ENCODE data around the gene MAVS. TPM values are rescaled to one million over a fixed set of nuclear protein-coding genes. Genes with fewer than 3 reads are reported as not detected.

The MAVS gene
- total and polyA plus RNA-seq, 2 donors (not counting 3 experiments of a cell fraction or from before 2014, with no cell fraction given): 18.8 to 40.7 TPM

- no peaks in the 10 kb centered on the region for H3K9me1 ChIP-seq (replicated peaks; ENCODE audit: control insufficient read depth, extremely low read depth, insufficient read depth, low read length)
- H3K9ac ChIP-seq (replicated peaks; ENCODE audit: extremely low read depth, insufficient read depth, low read length): no peak overlapping the region
- ChIA-PET CTCF (interaction anchor here (0.9 kb wide), 1 partner anchor 9 kb away, joined by 4 read pairs; the partner anchor contains the start of gene CDC25B), POLR2A (no interaction called here)
- no peak overlapping the region for H3K27ac ChIP-seq (ENCODE audit: insufficient read depth, low read depth, low read length)
- intact Hi-C loops (cut with micrococcal nuclease) (no loop called here), dilution Hi-C loops (cut with MboI; ENCODE audit: extremely low pct_ligation_motif_present, low sequenced_read_pairs) (no loop called here)
- no peaks in the 10 kb centered on the region for H3K9me3 ChIP-seq (replicated peaks; ENCODE audit: control insufficient read depth, insufficient read depth, low read length)
- no peak overlapping the region for H3K4me2 ChIP-seq (ENCODE audit: insufficient read depth, low read length)
- H3K79me2 ChIP-seq (ENCODE audit: control insufficient read depth, insufficient read depth, low read length): peaks cover 3% of the 10 kb centered on the region
- no peak overlapping the region for H3K4me3 ChIP-seq (replicated peaks in 1 of 3; ENCODE audit: insufficient read depth in 1 of 3, low read depth in 1 of 3, low read length in 3 of 3)
- H2AFZ ChIP-seq (ENCODE audit: low read depth, low read length): no peak overlapping the region
- FAIRE-seq (no peak), DNase-seq (ENCODE audit: low read depth, low spot score) (no peak)
- H3K27me3 ChIP-seq (ENCODE audit: control insufficient read depth in 2 of 2, insufficient read depth in 2 of 2, low read length in 2 of 2): no peaks in the 10 kb centered on the region
- no peaks in the 10 kb centered on the region for H4K20me1 ChIP-seq (replicated peaks; ENCODE audit: control insufficient read depth, extremely low read depth, insufficient read depth, low read length)
- H3K36me3 ChIP-seq (ENCODE audit: control insufficient read depth in 2 of 2, extremely low read depth in 1 of 2, insufficient read depth in 2 of 2, low read length in 2 of 2): peaks cover 0 to 26% of the 10 kb centered on the region in 2 experiments
- BruUV-seq (replicated peaks): no TSS peak
- TF ChIP-seq EZH2 (IDR thresholded peaks at IDR 0.05; ENCODE audit: borderline replicate concordance, low read depth, low read length, severe bottlenecking) (no peak), POLR2AphosphoS5 (IDR thresholded peaks at IDR 0.05; ENCODE audit: insufficient read depth, low read depth, low read length) (no peak), MAX (IDR thresholded peaks at IDR 0.05; ENCODE audit: insufficient read depth, insufficient read length) (no peak), POLR2A (IDR thresholded peaks at IDR 0.05; ENCODE audit: low read depth, low read length) (no peak), CTCF (IDR thresholded peaks at IDR 0.05; ENCODE audit: extremely low read depth in 1 of 2, insufficient read depth in 1 of 2, low read depth in 1 of 2, low read length in 2 of 2) (no peak), MYC (IDR thresholded peaks at IDR 0.05; ENCODE audit: low read depth, low read length) (no peak), FOS (IDR thresholded peaks at IDR 0.05; ENCODE audit: borderline replicate concordance, insufficient read depth, low read length) (no peak), JUN (IDR thresholded peaks at IDR 0.05; ENCODE audit: borderline replicate concordance, insufficient read depth, insufficient read length, low read depth) (no peak), GATA2 (IDR thresholded peaks at IDR 0.05; ENCODE audit: insufficient read depth, insufficient read length, low read depth, low read length) (no peak)
- peaks cover 23% of the 10 kb centered on the region for H3K4me1 ChIP-seq (ENCODE audit: control insufficient read depth, extremely low read depth, insufficient read depth, low read length)
These were observed 42.3 kb upstream of the MAVS start for GRCh38 chr20:3804254-3804751.
